Activated CD4-positive, CD25-positive, alpha-beta regulatory T cell treated with anti-CD3 and anti-CD28 coated beads, Interleukin-2, amount 50 U/mL, for 16 hours (primary cell): Measurements from ENCODE around the gene C9orf72.
"Not testable (repeated sequence)": the region's sequence is repeated elsewhere in the genome, so short reads cannot be mapped to it uniquely, and the experiment has no call there.

ENCODE experiments used
- DNase-seq: peaks from one replicate; pipeline ENCODE4 v3.0.0-alpha.2; 2020; ENCODE audit warnings: low read depth, low spot score

The C9orf72 gene

GRCh38 chr9:27519466-27520465 is 53.5 kb downstream of the C9orf72 start:
- no peak for DNase-seq

- no peak for DNase-seq
Observed at GRCh38 chr9:27518809-27519208, 54.5 kb downstream of the C9orf72 start.

- DNase-seq: no peak
Observed at GRCh38 chr9:27518006-27518405, 55.3 kb downstream of the C9orf72 start.

- DNase-seq: no peak
Observed at GRCh38 chr9:27514551-27514950, 58.7 kb downstream of the C9orf72 start.

GRCh38 chr9:27511771-27512170 is 61.5 kb downstream of the C9orf72 start:
- DNase-seq: no peak

GRCh38 chr9:27510780-27511179 is 62.5 kb downstream of the C9orf72 start:
- no peak for DNase-seq

GRCh38 chr9:27506981-27507380 is 66.3 kb downstream of the C9orf72 start:
- DNase-seq: no peak

- no peak for DNase-seq
Observed at GRCh38 chr9:27505744-27506161, 67.5 kb downstream of the C9orf72 start.

- no peak for DNase-seq
Observed at GRCh38 chr9:27504259-27504658, 69.0 kb downstream of the C9orf72 start.

- no peak for DNase-seq
Observed at GRCh38 chr9:27503623-27504022, 69.7 kb downstream of the C9orf72 start.

- not testable (repeated sequence) for DNase-seq
Observed at GRCh38 chr9:27500902-27501301, 72.4 kb downstream of the C9orf72 start.

- DNase-seq: no peak
Observed at GRCh38 chr9:27499451-27499850, 73.8 kb downstream of the C9orf72 start.

GRCh38 chr9:27497883-27498417 is 75.3 kb downstream of the C9orf72 start:
- DNase-seq: no peak
